Adipocyte (in vitro differentiated cells): ENCODE measurements around the gene GRIA2.

Source experiments
- DNase-seq: peaks from one replicate; pipeline ENCODE4 v3.0.0-alpha.2; 2015; ENCODE audit warnings: low read depth
- H3K27me3 ChIP-seq: replicated peaks from 2 replicates; pipeline ENCODE4 v1.7.0; 2013; ENCODE audit warnings: mild to moderate bottlenecking, low read length, moderate library complexity; ENCODE audit not compliant: control insufficient read depth, insufficient read depth
- H3K36me3 ChIP-seq: 2 replicates; pipeline ENCODE4 v1.7.0; 2013; ENCODE audit warnings: low read length, mild to moderate bottlenecking, moderate library complexity; ENCODE audit not compliant: control insufficient read depth, insufficient read depth, severe bottlenecking
- H3K4me1 ChIP-seq: 2 replicates; pipeline ENCODE4 v1.7.0; 2013; ENCODE audit warnings: mild to moderate bottlenecking, low read length, moderate library complexity; ENCODE audit not compliant: control insufficient read depth, insufficient read depth
- H3K4me3 ChIP-seq: 2 replicates; pipeline ENCODE4 v1.7.0; 2013; ENCODE audit warnings: mild to moderate bottlenecking, low read length, moderate library complexity
- H3K9ac ChIP-seq: 2 replicates; pipeline ENCODE4 v1.7.0; 2013; ENCODE audit warnings: mild to moderate bottlenecking, low read length, moderate library complexity
- H3K9me3 ChIP-seq: 2 replicates; pipeline ENCODE4 v1.7.0; 2013; ENCODE audit warnings: mild to moderate bottlenecking, low read length, moderate library complexity; ENCODE audit not compliant: control insufficient read depth

Gene GRIA2

DNA sequence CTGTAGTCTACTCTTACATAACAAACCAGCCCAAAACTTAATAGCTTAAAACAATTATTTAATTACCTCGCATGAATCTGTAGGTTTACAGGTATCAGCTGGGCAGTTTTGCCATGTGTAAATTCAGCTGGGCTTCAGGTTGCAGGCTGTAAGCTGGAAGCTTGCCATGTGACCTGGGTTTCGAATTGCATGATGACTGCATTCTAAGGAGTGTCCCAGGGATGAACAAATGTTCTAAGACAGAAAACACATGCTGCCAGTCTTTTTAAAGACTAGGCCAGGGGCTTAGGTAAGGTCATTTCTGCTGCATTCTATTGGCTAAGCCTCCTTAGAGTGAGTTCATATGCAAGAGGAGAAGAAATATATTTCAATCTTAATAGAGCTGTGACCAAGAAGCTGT, 44.8 kb downstream of the GRIA2 start:
- Histone ChIP-seq H3K4me3 (no peak overlapping the region), H3K4me1 (no peaks in the 10 kb centered on the region), H3K36me3 (no peaks in the 10 kb centered on the region), H3K27me3 (no peaks in the 10 kb centered on the region), H3K9ac (no peak overlapping the region), H3K9me3 (no peaks in the 10 kb centered on the region)
- DNase-seq = peak; percentile 34

DNA sequence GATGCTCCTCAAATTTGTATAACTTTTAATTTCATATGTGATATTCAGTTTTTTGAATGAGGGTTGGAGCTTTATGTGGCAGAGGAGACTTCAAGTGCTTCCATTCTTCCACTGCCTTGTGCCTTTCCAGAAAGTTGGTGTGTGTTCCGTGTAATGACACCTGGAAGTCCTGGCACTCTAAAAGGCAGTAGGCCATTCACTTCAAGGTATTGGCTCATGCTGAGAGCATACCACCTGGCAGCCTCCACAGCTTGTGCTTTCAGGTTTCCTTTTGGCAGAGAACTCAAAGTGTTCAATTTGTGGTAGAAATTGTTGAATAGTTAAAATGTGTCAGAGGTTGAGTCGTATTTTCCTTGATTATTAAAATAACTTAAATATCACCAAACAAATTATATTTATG, 49.6 kb downstream of the GRIA2 start:
- no peaks in the 10 kb centered on the region for H3K9me3 ChIP-seq
- DNase-seq = no peak
- H3K4me3 ChIP-seq = no peak overlapping the region
- no peaks in the 10 kb centered on the region for H3K27me3 ChIP-seq
- no peaks in the 10 kb centered on the region for H3K36me3 ChIP-seq
- no peaks in the 10 kb centered on the region for H3K4me1 ChIP-seq
- H3K9ac ChIP-seq = no peak overlapping the region

DNA sequence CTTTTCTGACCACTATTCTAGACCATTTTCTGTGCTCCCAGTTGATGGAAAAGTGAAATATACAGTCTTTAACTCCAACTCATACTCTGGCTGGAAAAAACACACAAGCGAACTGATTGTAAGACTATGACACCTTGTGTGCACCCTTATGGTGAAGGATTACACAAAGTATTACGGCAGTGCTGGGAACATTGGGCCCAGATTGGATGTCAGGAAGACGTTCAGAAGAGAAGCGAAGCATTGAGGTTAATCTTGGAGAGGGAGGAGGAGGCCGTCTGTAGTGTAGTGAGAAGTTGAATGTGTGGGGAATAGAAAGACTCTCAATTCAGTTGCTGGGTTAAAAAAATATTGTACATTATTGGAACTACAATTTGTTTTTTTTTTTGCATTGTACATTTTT, 50.0 kb downstream of the GRIA2 start:
- no peak for DNase-seq
- H3K27me3 ChIP-seq = no peaks in the 10 kb centered on the region
- H3K4me1 ChIP-seq = no peaks in the 10 kb centered on the region
- no peaks in the 10 kb centered on the region for H3K9me3 ChIP-seq
- H3K36me3 ChIP-seq = no peaks in the 10 kb centered on the region
- H3K4me3 ChIP-seq = no peak overlapping the region
- H3K9ac ChIP-seq = no peak overlapping the region

DNA sequence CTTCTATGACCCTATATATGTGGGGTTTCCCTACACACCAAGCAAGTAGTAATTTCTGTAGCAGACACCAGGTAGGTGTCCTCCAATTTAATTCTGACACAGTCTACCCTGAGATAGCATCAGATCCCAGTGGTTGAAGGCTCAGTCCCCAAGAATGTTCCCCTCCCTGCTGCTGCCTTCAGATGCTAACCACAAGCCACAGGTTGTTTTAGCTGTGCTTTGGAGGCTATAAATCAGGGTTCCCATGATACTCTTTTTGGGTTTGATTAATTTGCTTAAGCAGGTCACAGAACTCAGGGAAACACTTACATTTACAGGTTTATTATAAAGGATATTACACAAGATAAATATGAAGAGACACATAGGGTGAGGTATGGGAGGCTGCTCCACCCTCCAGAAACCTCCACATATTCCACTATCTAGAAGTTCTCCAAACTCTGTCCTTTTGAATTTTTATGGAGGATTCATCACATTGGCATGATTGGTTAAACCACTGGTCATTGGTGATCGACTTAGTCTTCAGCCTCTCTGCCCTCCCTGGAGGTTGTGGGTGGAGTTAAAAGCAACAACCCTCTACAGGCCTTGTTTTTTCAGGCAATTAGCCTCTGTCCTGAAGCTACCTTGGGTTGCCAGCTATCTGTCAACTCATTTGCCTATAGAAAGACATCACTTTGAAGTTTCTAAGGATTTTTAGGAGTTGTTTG, 50.8 kb downstream of the GRIA2 start:
- H3K4me1 ChIP-seq = no peaks in the 10 kb centered on the region
- no peaks in the 10 kb centered on the region for H3K27me3 ChIP-seq
- no peak overlapping the region for H3K4me3 ChIP-seq
- DNase-seq = no peak
- H3K36me3 ChIP-seq = no peaks in the 10 kb centered on the region
- no peak overlapping the region for H3K9ac ChIP-seq
- no peaks in the 10 kb centered on the region for H3K9me3 ChIP-seq

DNA sequence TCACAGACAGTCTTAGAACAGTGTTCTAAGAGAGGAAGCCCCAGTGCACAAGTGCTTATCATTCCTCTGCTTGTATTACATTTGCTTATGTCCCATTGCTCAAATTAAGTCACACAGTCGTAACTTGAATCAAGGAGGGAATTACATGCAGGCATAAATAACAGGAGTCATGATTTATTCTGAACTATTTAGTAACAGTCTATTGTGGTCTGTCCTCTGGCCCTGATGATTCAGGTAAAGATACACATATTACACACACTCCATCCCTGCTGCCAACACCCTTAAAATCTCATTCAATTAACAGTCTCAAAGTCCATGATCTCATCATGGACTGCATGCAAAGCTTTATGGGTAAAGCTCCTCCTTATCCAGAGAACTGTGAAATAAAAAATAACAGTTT, 60.1 kb downstream of the GRIA2 start:
- H3K27me3 ChIP-seq = peaks cover 5% of the 10 kb centered on the region

DNA sequence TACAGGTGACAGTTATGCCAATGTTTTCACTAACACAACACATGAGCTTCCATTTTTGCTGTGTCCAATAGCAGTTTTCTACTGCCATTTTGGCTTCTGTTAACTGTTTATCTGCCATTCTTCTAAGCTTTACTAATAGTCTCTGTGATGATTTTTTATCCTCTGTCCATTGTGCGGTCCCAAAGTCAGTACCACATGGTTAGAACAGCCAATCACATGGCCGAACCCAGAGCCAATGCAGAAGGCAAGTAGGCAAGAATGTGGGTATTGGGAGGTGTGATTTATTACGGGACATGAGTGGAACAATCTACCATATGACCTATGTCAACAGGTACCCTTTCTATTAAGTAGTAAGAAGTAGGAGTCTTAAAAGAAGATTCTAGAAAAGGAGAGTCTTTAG, 61.5 kb downstream of the GRIA2 start:
- DNase-seq = no peak
- Histone ChIP-seq H3K4me1 (no peaks in the 10 kb centered on the region), H3K36me3 (no peaks in the 10 kb centered on the region), H3K4me3 (no peak overlapping the region), H3K27me3 (peaks cover 5% of the 10 kb centered on the region), H3K9me3 (peaks cover 2% of the 10 kb centered on the region), H3K9ac (no peak overlapping the region)

More for the DNA sequence above, 60.1 kb downstream of the GRIA2 start:
- Histone ChIP-seq H3K9me3 (peaks cover 2% of the 10 kb centered on the region), H3K9ac (no peak overlapping the region), H3K36me3 (no peaks in the 10 kb centered on the region), H3K4me3 (no peak overlapping the region), H3K4me1 (no peaks in the 10 kb centered on the region)
- no peak for DNase-seq

DNA sequence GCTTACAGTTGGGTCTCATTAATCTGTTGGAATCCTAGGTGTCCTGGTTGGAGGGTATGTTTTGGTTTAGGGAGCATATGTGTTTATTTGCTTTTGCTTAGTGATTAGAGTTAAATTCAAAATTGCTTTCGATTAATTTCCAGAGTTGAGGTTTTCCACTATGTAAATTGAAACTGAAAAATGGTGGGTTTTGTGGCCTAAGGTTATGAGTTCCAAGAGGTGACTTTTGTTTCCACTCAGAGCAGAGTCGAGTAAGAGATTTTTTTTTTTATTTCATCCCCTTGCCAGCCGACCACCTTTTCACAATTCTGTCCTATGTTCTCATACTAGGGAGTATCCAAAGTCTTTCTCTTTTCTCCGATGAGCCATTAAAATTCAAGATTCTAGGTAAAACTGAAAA, 66.9 kb downstream of the GRIA2 start:
- Histone ChIP-seq H3K9me3 (no peaks in the 10 kb centered on the region), H3K36me3 (no peaks in the 10 kb centered on the region), H3K9ac (no peak overlapping the region), H3K4me1 (no peaks in the 10 kb centered on the region), H3K27me3 (no peaks in the 10 kb centered on the region), H3K4me3 (no peak overlapping the region)
- no peak for DNase-seq

DNA sequence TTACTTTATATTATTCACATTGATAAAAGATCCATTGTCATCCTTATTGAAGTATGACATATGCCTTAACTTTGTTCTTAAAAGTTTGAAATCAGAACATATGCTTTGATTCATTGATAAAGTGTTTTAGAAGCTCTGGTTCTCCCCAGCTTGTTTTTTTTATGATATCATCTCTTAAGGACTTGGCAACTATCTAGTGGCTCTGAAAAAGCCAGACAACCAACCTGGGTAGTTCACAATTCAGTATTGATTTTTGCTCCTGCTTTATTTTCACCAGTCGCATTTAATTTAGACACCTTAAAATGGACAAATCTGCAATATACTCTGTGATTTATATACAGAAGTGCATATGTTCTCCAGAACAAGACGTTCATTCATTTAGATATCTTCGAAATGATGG, 70.1 kb downstream of the GRIA2 start:
- H3K9ac ChIP-seq = no peak overlapping the region

DNA sequence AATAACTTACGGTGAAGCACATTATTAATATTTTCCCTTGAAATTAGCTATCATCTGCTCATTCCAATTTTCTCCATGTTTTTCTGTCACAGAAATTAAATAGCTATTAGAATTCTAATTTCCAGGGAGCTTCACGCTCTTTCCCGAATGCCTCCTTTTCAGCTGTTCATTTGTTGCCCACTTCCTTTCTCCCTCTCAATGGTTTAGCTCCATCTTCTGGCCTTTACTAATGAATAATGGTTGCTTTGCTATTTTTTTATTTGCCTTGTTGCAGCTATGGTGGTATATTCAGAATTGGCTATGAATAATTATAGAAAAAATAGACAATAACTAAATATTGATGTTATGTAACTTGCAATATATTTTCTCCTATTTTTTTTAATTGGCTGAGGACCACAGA, 70.5 kb downstream of the GRIA2 start:
- H3K4me3 ChIP-seq = peak overlapping the region; percentile 21
- no peaks in the 10 kb centered on the region for H3K27me3 ChIP-seq
- no peaks in the 10 kb centered on the region for H3K36me3 ChIP-seq
- no peaks in the 10 kb centered on the region for H3K4me1 ChIP-seq
- no peaks in the 10 kb centered on the region for H3K9me3 ChIP-seq
- no peak overlapping the region for H3K9ac ChIP-seq
- DNase-seq = no peak

More for the DNA sequence above, 70.1 kb downstream of the GRIA2 start:
- no peak for DNase-seq
- no peaks in the 10 kb centered on the region for H3K9me3 ChIP-seq
- H3K4me3 ChIP-seq = peak overlapping the region; percentile 21
- no peaks in the 10 kb centered on the region for H3K36me3 ChIP-seq
- H3K27me3 ChIP-seq = no peaks in the 10 kb centered on the region
- H3K4me1 ChIP-seq = no peaks in the 10 kb centered on the region

DNA sequence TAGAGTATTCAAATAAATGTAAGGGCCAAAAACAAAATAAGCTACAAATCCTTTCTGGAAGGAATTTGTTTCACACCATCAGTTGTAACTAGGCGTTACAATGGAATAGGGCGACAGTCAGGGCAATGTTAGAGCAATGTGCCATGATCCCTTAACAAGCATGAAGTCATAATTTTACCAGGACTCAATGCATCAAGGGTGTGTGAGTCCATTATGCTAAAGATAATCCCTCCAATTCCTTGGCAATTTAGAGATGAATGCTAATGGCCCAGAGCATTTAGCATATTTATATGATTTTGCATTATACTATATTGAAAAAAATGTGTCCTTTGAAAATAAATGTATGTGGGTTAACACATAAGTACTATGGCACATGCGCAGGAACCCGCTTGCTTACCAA, 73.1 kb downstream of the GRIA2 start:
- Histone ChIP-seq H3K4me3 (no peak overlapping the region), H3K4me1 (no peaks in the 10 kb centered on the region), H3K27me3 (no peaks in the 10 kb centered on the region), H3K36me3 (no peaks in the 10 kb centered on the region), H3K9ac (no peak overlapping the region), H3K9me3 (no peaks in the 10 kb centered on the region)
- DNase-seq = no peak

DNA sequence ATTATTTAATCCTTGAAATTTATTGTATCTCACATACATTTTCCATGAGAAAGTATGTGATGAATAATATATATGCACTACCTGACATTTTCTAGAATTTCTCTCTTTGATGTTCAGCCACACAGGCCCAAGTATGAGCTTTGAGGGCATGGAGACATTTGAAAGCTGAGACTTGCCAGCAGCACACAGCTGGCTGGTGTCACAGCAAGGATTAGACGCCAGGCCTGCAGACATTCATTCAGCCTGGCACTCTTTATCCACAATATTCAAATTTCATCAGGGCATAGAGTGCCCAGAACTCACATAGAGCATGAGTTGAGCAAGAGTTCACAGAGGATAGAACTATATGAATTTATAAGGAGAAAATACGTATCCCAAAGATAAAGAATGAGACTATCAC, 74.0 kb downstream of the GRIA2 start:
- H3K4me3 ChIP-seq = no peak overlapping the region
- H3K4me1 ChIP-seq = no peaks in the 10 kb centered on the region
- DNase-seq = no peak
- no peaks in the 10 kb centered on the region for H3K9me3 ChIP-seq
- H3K36me3 ChIP-seq = no peaks in the 10 kb centered on the region
- no peaks in the 10 kb centered on the region for H3K27me3 ChIP-seq
- H3K9ac ChIP-seq = no peak overlapping the region

DNA sequence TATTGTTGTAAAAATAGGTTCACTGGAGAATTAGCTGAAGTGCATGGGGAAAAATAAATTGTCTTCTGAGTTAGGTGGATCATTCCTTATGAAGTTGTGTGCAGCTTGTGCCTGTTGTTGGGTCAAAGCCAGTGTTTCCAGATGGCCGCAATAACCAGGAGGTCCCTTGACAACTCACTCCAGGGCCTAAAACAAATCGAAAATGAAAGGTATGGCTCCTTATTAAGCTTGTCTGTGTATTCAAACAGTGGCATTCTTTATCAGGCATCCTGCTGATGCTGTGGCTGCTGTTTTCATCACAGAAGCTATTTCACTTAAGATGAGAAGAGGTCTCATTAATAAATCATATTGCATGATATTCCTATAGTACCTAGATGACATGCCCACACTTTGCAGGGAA, 80.2 kb downstream of the GRIA2 start:
- Histone ChIP-seq H3K9ac (no peak overlapping the region), H3K27me3 (no peaks in the 10 kb centered on the region), H3K4me3 (no peak overlapping the region), H3K4me1 (no peaks in the 10 kb centered on the region), H3K36me3 (no peaks in the 10 kb centered on the region), H3K9me3 (no peaks in the 10 kb centered on the region)
- no peak for DNase-seq
